T-cell (primary cell): ENCODE measurements around the gene FOXD4. TPM values are rescaled to one million over a fixed set of nuclear protein-coding genes. Genes with fewer than 3 reads are reported as not detected.
"Not testable (repeated sequence)": the region's sequence is repeated elsewhere in the genome, so short reads cannot be mapped to it uniquely, and the experiment has no call there.

ENCODE experiments used
- ATAC-seq, 4 experiments: fragments of 200-7000 bp in 3 of 4; fragments of 150-1000 bp in 1 of 4; cut with Tn5 transposase; replicated peaks in 1 of 4; 1 replicate in 3 of 4; 2 replicates in 1 of 4; pipeline ENCODE4 v1.10.0; 2021; ENCODE audit warnings: moderate library complexity in 3 of 4, mild to moderate bottlenecking in 2 of 4, moderate number of reproducible peaks in 1 of 4
- CTCF ChIA-PET, 2 donors: fragments of 300-600 bp; sonication (Branson Sonifier 250); formaldehyde crosslinking; loops; one replicate each; lab custom pipeline; 2022; ENCODE audit warnings: antibody characterized with exemption in 2 of 2; lab: Charles Lee
- POLR2A ChIA-PET, 2 donors: fragments of 300-600 bp; sonication (Branson Sonifier 250); formaldehyde crosslinking; loops; one replicate each; lab custom pipeline; 2022; ENCODE audit warnings: antibody characterized with exemption in 2 of 2; lab: Charles Lee
- DNase-seq, 35 experiments: peaks; one replicate each; pipeline versions ENCODE4 v3.0.0 to v3.0.0-alpha.2; 2013 to 2023
- H3K27ac ChIP-seq: one replicate; pipeline ENCODE4 v1.5.1; 2013; ENCODE audit warnings: low read length
- H3K27me3 ChIP-seq, 2 experiments: replicated peaks in 1 of 2; 1 replicate in 1 of 2; 2 replicates in 1 of 2; pipeline versions ENCODE4 v1.6.1 to v1.7.0; 2013; ENCODE audit warnings: low read length in 1 of 2, mixed read lengths in 1 of 2; ENCODE audit not compliant: control insufficient read depth in 2 of 2, insufficient read depth in 2 of 2; ENCODE audit errors: extremely low read depth in 1 of 2
- H3K36me3 ChIP-seq, 2 donors: 1 replicate in 1 of 2; 2 replicates in 1 of 2; pipeline versions ENCODE4 v1.6.1 to v1.7.0; 2013; ENCODE audit warnings: low read length in 1 of 2; ENCODE audit not compliant: control insufficient read depth in 2 of 2, insufficient read depth in 1 of 2; ENCODE audit errors: extremely low read depth in 1 of 2
- H3K4me1 ChIP-seq, 2 experiments: 1 replicate in 1 of 2; 2 replicates in 1 of 2; pipeline versions ENCODE4 v1.6.1 to v1.7.0; 2013; ENCODE audit warnings: low read length in 2 of 2, mixed read lengths in 1 of 2; ENCODE audit not compliant: insufficient read depth in 2 of 2, control insufficient read depth in 1 of 2; ENCODE audit errors: extremely low read depth in 1 of 2
- H3K4me3 ChIP-seq, 2 donors: 1 replicate in 1 of 2; 2 replicates in 1 of 2; pipeline versions ENCODE4 v1.5.1 to v1.7.0; 2013; ENCODE audit warnings: mild to moderate bottlenecking in 2 of 2, low read length in 1 of 2, moderate library complexity in 1 of 2; ENCODE audit not compliant: control insufficient read depth in 1 of 2; ENCODE audit errors: extremely low read depth in 1 of 2
- H3K9me3 ChIP-seq: 2 replicates; pipeline ENCODE4 v1.7.0; 2013
- H3K27ac Mint-ChIP-seq, 2 donors: one replicate each; pipeline ENCODE4 v1.8.0; 2020 to 2021; ENCODE audit warnings: mild to moderate bottlenecking in 2 of 2, mixed read lengths in 2 of 2
- H3K27me3 Mint-ChIP-seq, 2 donors: one replicate each; pipeline ENCODE4 v1.8.0; 2021 to 2022; ENCODE audit warnings: mixed read lengths in 2 of 2
- H3K36me3 Mint-ChIP-seq: one replicate; pipeline ENCODE4 v1.8.0; 2021; ENCODE audit warnings: mixed read lengths
- H3K4me1 Mint-ChIP-seq, 3 donors: one replicate each; pipeline ENCODE4 v1.8.0; 2020 to 2022; ENCODE audit warnings: mixed read lengths in 3 of 3, mild to moderate bottlenecking in 1 of 3
- H3K4me3 Mint-ChIP-seq, 3 donors: one replicate each; pipeline ENCODE4 v1.8.0; 2020 to 2022; ENCODE audit warnings: mild to moderate bottlenecking in 3 of 3, mixed read lengths in 3 of 3, moderate library complexity in 3 of 3
- H3K9me3 Mint-ChIP-seq, 3 donors: one replicate each; pipeline ENCODE4 v1.8.0; 2020 to 2022; ENCODE audit warnings: mixed read lengths in 3 of 3
- WGBS: methylation state at CpG from one replicate; pipeline ENCODE4 v1.1.5; 2013; ENCODE audit warnings: missing lambda C conversion rate; ENCODE audit not compliant: insufficient coverage; 5-methylcytosine and 5-hydroxymethylcytosine counted together
- total RNA-seq, 35 experiments: library from RNA in 6 of 35; stranded (reverse) in 6 of 35; fragments of 120-200 nt in 1 of 35; gene quantifications; one replicate each; pipeline versions ENCODE4 v1.2.1 to v1.2.4 and lab custom pipeline; 2013 to 2026

FOXD4 gene
- total RNA-seq, 5 donors from 2014 or later (not counting 1 experiment from before 2014, with no cell fraction given), result 0.16 to 0.35 TPM; not detected in 3

DNA sequence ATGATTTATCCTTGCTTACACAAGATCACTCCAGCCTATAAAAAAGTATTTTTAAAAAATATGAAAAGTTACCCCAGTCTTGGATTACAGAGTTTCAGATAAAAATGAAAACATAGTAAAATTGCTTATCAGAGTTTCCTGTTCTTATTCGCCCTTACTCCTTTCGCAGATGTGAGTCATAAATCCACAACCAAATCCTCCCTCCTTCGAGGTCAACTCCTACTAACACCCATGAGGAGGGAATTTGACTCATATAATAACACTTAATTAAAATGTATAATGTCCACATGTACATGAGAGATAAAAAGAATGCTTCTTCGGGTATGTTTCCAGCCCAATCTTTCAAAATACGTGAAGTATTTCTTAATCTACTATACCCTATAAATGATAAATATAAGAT is 23.9 kb downstream of the FOXD4 start:
- H3K27ac Mint-ChIP-seq, H3K4me1 ChIP-seq, DNase-seq, H3K36me3 ChIP-seq, H3K27me3 Mint-ChIP-seq, POLR2A ChIA-PET, H3K9me3 ChIP-seq, H3K4me3 ChIP-seq, H3K27me3 ChIP-seq, H3K9me3 Mint-ChIP-seq, H3K27ac ChIP-seq, H3K36me3 Mint-ChIP-seq, H3K4me1 Mint-ChIP-seq, CTCF ChIA-PET, ATAC-seq, H3K4me3 Mint-ChIP-seq: not testable (repeated sequence)
- WGBS, result no CpG with 5 or more reads among the region's 5 CpGs

DNA sequence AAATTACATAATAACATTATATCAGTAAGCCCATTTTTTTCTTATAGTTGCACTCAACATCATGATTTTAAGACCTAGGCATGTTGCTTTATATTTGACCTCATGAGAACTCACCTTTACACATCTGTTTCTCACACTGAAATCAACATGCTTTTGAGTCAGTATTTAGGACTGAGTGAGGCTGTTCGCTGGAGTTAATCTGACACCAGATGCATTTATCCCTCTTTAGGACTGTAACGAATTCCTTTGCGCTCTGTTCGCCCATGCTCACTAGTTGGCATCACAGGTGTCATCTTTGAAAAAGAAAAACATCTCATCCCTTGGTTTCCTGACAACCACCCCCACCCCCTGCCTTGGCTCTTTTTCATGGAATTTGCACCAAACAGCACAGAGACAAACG is 24.3 kb downstream of the FOXD4 start:
- H3K27ac Mint-ChIP-seq, H3K9me3 Mint-ChIP-seq, H3K36me3 ChIP-seq, ATAC-seq, H3K9me3 ChIP-seq, H3K27ac ChIP-seq, CTCF ChIA-PET, H3K4me3 ChIP-seq, H3K4me1 ChIP-seq, H3K27me3 ChIP-seq, H3K4me1 Mint-ChIP-seq, POLR2A ChIA-PET, DNase-seq, H3K36me3 Mint-ChIP-seq, H3K27me3 Mint-ChIP-seq, H3K4me3 Mint-ChIP-seq: not testable (repeated sequence)
- no CpG with 5 or more reads among the region's 5 CpGs for WGBS

DNA sequence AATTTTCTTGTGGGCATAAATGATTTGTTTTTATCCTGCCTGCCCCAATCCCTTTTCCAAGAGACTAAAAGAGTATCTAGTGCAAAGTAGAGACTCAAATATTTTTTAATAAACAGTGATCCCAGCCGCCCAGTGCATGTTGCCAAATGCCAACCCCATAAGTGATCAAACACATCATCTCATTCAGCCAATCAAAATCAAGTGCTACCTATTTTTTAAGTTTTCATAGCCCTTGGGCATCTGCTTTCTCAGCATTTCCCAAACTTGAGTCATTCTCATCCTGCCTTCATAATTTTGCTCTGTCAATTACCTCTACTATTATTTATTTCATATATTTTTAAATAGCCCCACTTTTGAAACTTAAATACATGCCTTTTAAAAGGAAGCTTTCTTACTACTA is 27.4 kb downstream of the FOXD4 start:
- H3K4me3 ChIP-seq, H3K9me3 ChIP-seq, H3K9me3 Mint-ChIP-seq, H3K4me1 ChIP-seq, H3K36me3 Mint-ChIP-seq, H3K27ac Mint-ChIP-seq, CTCF ChIA-PET, H3K4me1 Mint-ChIP-seq, DNase-seq, H3K27me3 ChIP-seq, H3K36me3 ChIP-seq, POLR2A ChIA-PET, H3K4me3 Mint-ChIP-seq, H3K27me3 Mint-ChIP-seq, H3K27ac ChIP-seq, ATAC-seq: not testable (repeated sequence)
- no CpG with 5 or more reads among the region's 1 CpG for WGBS

- CTCF ChIA-PET, result not testable (repeated sequence)
These were observed 29.7 kb downstream of the FOXD4 start for GRCh38 chr9:88396-89037.

GRCh38 chr9:87860-88259 is 30.4 kb downstream of the FOXD4 start:
- POLR2A ChIA-PET, result not testable (repeated sequence)

More at GRCh38 chr9:88396-89037, 29.7 kb downstream of the FOXD4 start:
- POLR2A ChIA-PET, H3K27me3 Mint-ChIP-seq, H3K27ac Mint-ChIP-seq, H3K4me3 ChIP-seq, H3K36me3 Mint-ChIP-seq, H3K9me3 Mint-ChIP-seq, H3K27me3 ChIP-seq, H3K4me1 Mint-ChIP-seq, H3K4me1 ChIP-seq, DNase-seq, H3K27ac ChIP-seq, H3K9me3 ChIP-seq, H3K4me3 Mint-ChIP-seq, H3K36me3 ChIP-seq: not testable (repeated sequence)
- WGBS, result no CpG with 5 or more reads among the region's 11 CpGs
- ATAC-seq, result peak; percentile 80 to 84 (median 80)

GRCh38 chr9:87105-87504 is 31.1 kb downstream of the FOXD4 start:
- H3K4me1 Mint-ChIP-seq, CTCF ChIA-PET, H3K9me3 ChIP-seq, H3K4me1 ChIP-seq, H3K27me3 ChIP-seq, H3K36me3 Mint-ChIP-seq, H3K4me3 ChIP-seq, H3K27ac Mint-ChIP-seq, ATAC-seq, H3K9me3 Mint-ChIP-seq, DNase-seq, H3K27me3 Mint-ChIP-seq, H3K4me3 Mint-ChIP-seq, H3K36me3 ChIP-seq, POLR2A ChIA-PET, H3K27ac ChIP-seq: not testable (repeated sequence)
- no CpG with 5 or more reads among the region's 4 CpGs for WGBS

More at GRCh38 chr9:87860-88259, 30.4 kb downstream of the FOXD4 start:
- H3K36me3 ChIP-seq, H3K4me1 ChIP-seq, ATAC-seq, H3K36me3 Mint-ChIP-seq, H3K27ac Mint-ChIP-seq, DNase-seq, H3K4me3 Mint-ChIP-seq, H3K9me3 ChIP-seq, H3K4me1 Mint-ChIP-seq, H3K4me3 ChIP-seq, CTCF ChIA-PET, H3K27ac ChIP-seq, H3K27me3 Mint-ChIP-seq, H3K9me3 Mint-ChIP-seq, H3K27me3 ChIP-seq: not testable (repeated sequence)
- WGBS, result no CpG with 5 or more reads among the region's 6 CpGs

- H3K36me3 Mint-ChIP-seq, POLR2A ChIA-PET, H3K4me1 Mint-ChIP-seq, H3K9me3 Mint-ChIP-seq, DNase-seq, H3K36me3 ChIP-seq, H3K4me3 ChIP-seq, H3K27me3 Mint-ChIP-seq, H3K4me3 Mint-ChIP-seq, H3K27ac Mint-ChIP-seq, H3K4me1 ChIP-seq, H3K27me3 ChIP-seq, H3K9me3 ChIP-seq, H3K27ac ChIP-seq, CTCF ChIA-PET: not testable (repeated sequence)
- peak in 2 of 4 experiments; percentile 46 to 73 for ATAC-seq
These were observed 31.5 kb downstream of the FOXD4 start for GRCh38 chr9:86697-87096.
